Loucy (cell line): Measurements from ENCODE around the gene PWP1.

Source experiments
- H2AFZ ChIP-seq: fragments of 200-600 bp; sonication (generic); 2 replicates; pipeline ENCODE4 v1.6.0; 2016; ENCODE audit warnings: antibody characterized with exemption, mild to moderate bottlenecking, low read length, moderate library complexity
- H3F3A ChIP-seq: fragments of 200-600 bp; 2 replicates; pipeline ENCODE4 v1.6.0; 2016; ENCODE audit warnings: antibody characterized with exemption, low read depth, mild to moderate bottlenecking
- H3K27me3 ChIP-seq: fragments of 200-600 bp; sonication (generic); 2 replicates; pipeline ENCODE4 v1.6.1; 2014; ENCODE audit warnings: low read length, mild to moderate bottlenecking; ENCODE audit not compliant: insufficient read depth, poor library complexity, severe bottlenecking
- H3K36me3 ChIP-seq: fragments of 200-600 bp; sonication (generic); 2 replicates; pipeline ENCODE4 v1.6.1; 2016; ENCODE audit warnings: low read length; ENCODE audit not compliant: insufficient read depth
- H3K4me1 ChIP-seq: fragments of 200-600 bp; sonication (generic); 2 replicates; pipeline ENCODE4 v1.5.1; 2014; ENCODE audit warnings: low read length, mild to moderate bottlenecking; ENCODE audit not compliant: insufficient read depth, poor library complexity, severe bottlenecking
- H3K4me2 ChIP-seq: fragments of 200-600 bp; sonication (generic); 2 replicates; pipeline ENCODE4 v1.6.0; 2014; ENCODE audit warnings: antibody characterized with exemption, low read length, low read depth, mild to moderate bottlenecking; ENCODE audit not compliant: poor library complexity, severe bottlenecking
- H3K4me3 ChIP-seq: fragments of 200-600 bp; sonication (generic); 2 replicates; pipeline ENCODE4 v1.5.1; 2014; ENCODE audit warnings: low read length, mild to moderate bottlenecking, mixed read lengths; ENCODE audit not compliant: poor library complexity, severe bottlenecking
- H3K79me2 ChIP-seq: fragments of 200-600 bp; sonication (generic); 2 replicates; pipeline ENCODE4 v1.6.1; 2014; ENCODE audit warnings: low read length; ENCODE audit not compliant: insufficient read depth
- H3K9ac ChIP-seq: fragments of 200-600 bp; sonication (generic); 2 replicates; pipeline ENCODE4 v1.6.0; 2014; ENCODE audit warnings: mild to moderate bottlenecking, low read depth, low read length, moderate library complexity; ENCODE audit not compliant: poor library complexity, severe bottlenecking
- H3K9me2 ChIP-seq: fragments of 200-600 bp; sonication (generic); replicated peaks from 2 replicates; pipeline ENCODE4 v1.6.1; 2016; ENCODE audit warnings: low read depth, low read length, mixed read lengths
- H3K9me3 ChIP-seq: fragments of 200-600 bp; sonication (generic); 2 replicates; pipeline ENCODE4 v1.6.1; 2014; ENCODE audit warnings: mild to moderate bottlenecking, antibody characterized with exemption, low read length, low read depth; ENCODE audit not compliant: insufficient read depth
- H4K20me1 ChIP-seq: fragments of 200-600 bp; sonication (generic); 2 replicates; pipeline ENCODE4 v1.6.0; 2014; ENCODE audit warnings: antibody characterized with exemption, low read length, mild to moderate bottlenecking; ENCODE audit not compliant: insufficient read depth, poor library complexity, severe bottlenecking
- CTCF ChIP-seq: fragments of 200-600 bp; sonication (generic); conservative IDR thresholded peaks from 2 replicates; pipeline ENCODE4 v1.5.1; 2014; ENCODE audit warnings: mild to moderate bottlenecking, antibody characterized with exemption, low read length
- EZH2phosphoT487 ChIP-seq: fragments of 200-600 bp; IDR thresholded peaks from 2 replicates; pipeline ENCODE4 v1.6.1; 2018; ENCODE audit warnings: antibody characterized with exemption, mild to moderate bottlenecking, moderate library complexity, borderline replicate concordance

Gene PWP1

GRCh38 chr12:107650977-107651376 lies 34.6 kb upstream of the PWP1 start:
- Histone ChIP-seq H3K27me3 (no peaks in the 10 kb centered on the region), H4K20me1 (no peaks in the 10 kb centered on the region), H3K4me2 (no peak overlapping the region), H2AFZ (no peak overlapping the region), H3K4me1 (no peaks in the 10 kb centered on the region), H3K4me3 (no peak overlapping the region), H3K9me2 (no peaks in the 10 kb centered on the region), H3K79me2 (no peaks in the 10 kb centered on the region), H3F3A (no peaks in the 10 kb centered on the region), H3K36me3 (no peaks in the 10 kb centered on the region), H3K9ac (no peak overlapping the region), H3K9me3 (no peaks in the 10 kb centered on the region)
- TF ChIP-seq EZH2phosphoT487 (no peak), CTCF (no peak)

GRCh38 chr12:107651571-107652449 lies 33.8 kb upstream of the PWP1 start:
- Histone ChIP-seq H3K9ac (no peak overlapping the region), H3K27me3 (no peaks in the 10 kb centered on the region), H3K4me1 (no peaks in the 10 kb centered on the region), H3K9me2 (no peaks in the 10 kb centered on the region), H3K79me2 (no peaks in the 10 kb centered on the region), H3K4me3 (no peak overlapping the region), H3K4me2 (no peak overlapping the region), H2AFZ (no peak overlapping the region), H3K9me3 (no peaks in the 10 kb centered on the region), H3F3A (no peaks in the 10 kb centered on the region), H3K36me3 (no peaks in the 10 kb centered on the region), H4K20me1 (no peaks in the 10 kb centered on the region)
- no peak for TF ChIP-seq CTCF
- TF ChIP-seq EZH2phosphoT487 = no peak

DNA sequence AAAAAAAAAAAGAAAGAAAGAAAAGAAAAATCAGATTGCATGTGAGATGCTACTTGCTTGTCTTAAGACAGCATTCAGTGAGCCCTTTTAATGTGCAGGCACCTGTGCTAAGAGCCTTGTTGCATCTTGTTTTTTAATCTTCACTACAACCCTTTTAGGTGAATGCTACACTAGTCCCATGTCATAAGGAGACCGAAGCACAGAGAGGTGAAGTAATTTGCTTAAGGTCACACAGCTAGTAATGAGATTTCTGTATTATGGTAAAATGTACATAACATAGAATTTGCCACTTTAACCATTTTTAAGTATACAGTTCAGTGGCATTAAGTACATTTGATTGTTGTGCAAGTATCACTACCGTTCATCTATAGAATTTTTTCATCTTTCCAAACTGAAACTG lies 32.1 kb upstream of the PWP1 start:
- no peaks in the 10 kb centered on the region for H4K20me1 ChIP-seq
- H3K9ac ChIP-seq = no peak overlapping the region
- no peaks in the 10 kb centered on the region for H3K79me2 ChIP-seq
- no peaks in the 10 kb centered on the region for H3K9me2 ChIP-seq
- no peaks in the 10 kb centered on the region for H3K27me3 ChIP-seq
- no peak for TF ChIP-seq CTCF
- no peak for TF ChIP-seq EZH2phosphoT487
- H3K36me3 ChIP-seq = no peaks in the 10 kb centered on the region
- no peak overlapping the region for H2AFZ ChIP-seq
- no peaks in the 10 kb centered on the region for H3K9me3 ChIP-seq
- no peaks in the 10 kb centered on the region for H3F3A ChIP-seq
- H3K4me2 ChIP-seq = no peak overlapping the region
- no peak overlapping the region for H3K4me3 ChIP-seq
- H3K4me1 ChIP-seq = no peaks in the 10 kb centered on the region
